ENCODE results near the gene C8A. TPM values are rescaled to one million over a fixed set of nuclear protein-coding genes. Genes with fewer than 3 reads are reported as not detected.

Gene C8A
- polyA plus RNA-seq, 1 donor (not counting 4 experiments of a cell fraction or from before 2014, with no cell fraction given) = not detected

GRCh38 chr1:56837244-56837939 lies 17.2 kb upstream of the C8A start:
- no peaks in the 10 kb centered on the region for H3K9me3 ChIP-seq (ENCODE audit: control insufficient read depth, low read depth, low read length)
- no peak for TF ChIP-seq EZH2 (IDR thresholded peaks at IDR 0.05; ENCODE audit: low read length)
- no peak for TF ChIP-seq CTCF (optimal IDR thresholded peaks at IDR 0.05 in 1 of 3, IDR thresholded peaks at IDR 0.05 in 1 of 3, conservative IDR thresholded peaks at IDR 0.05 in 1 of 3; ENCODE audit: extremely low read depth in 1 of 3, insufficient read depth in 2 of 3, low read length in 3 of 3)
- H3K4me2 ChIP-seq (ENCODE audit: control insufficient read depth, extremely low read depth, insufficient read depth, low read depth, low read length) = no peak overlapping the region
- FAIRE-seq (peak; percentile 74), DNase-seq (ENCODE audit: low read depth, low spot score) (peak; percentile 48)
- H3K9ac ChIP-seq (ENCODE audit: control insufficient read depth, extremely low read depth, insufficient read depth, low read length) = no peak overlapping the region
- dilution Hi-C loops (cut with MboI; ENCODE audit: extremely low pct_ligation_motif_present, low sequenced_read_pairs) = no loop called here
- no peak overlapping the region for H3K27ac ChIP-seq (ENCODE audit: control insufficient read depth, insufficient read depth, low read length)
- H2AFZ ChIP-seq (ENCODE audit: control insufficient read depth, low read length) = no peak overlapping the region
- H3K4me3 ChIP-seq (ENCODE audit: control insufficient read depth in 2 of 3, extremely low read depth in 1 of 3, insufficient read depth in 2 of 3, low read depth in 1 of 3, low read length in 3 of 3) = no peak overlapping the region
- no peaks in the 10 kb centered on the region for H4K20me1 ChIP-seq (ENCODE audit: control insufficient read depth, extremely low read depth, insufficient read depth, low read length)
- no peaks in the 10 kb centered on the region for H3K9me1 ChIP-seq (ENCODE audit: control insufficient read depth, extremely low read depth, insufficient read depth, low read length)
- H3K4me1 ChIP-seq (ENCODE audit: control insufficient read depth, extremely low read depth, insufficient read depth, low read length) = peaks cover 13% of the 10 kb centered on the region
- no peaks in the 10 kb centered on the region for H3K36me3 ChIP-seq (ENCODE audit: control insufficient read depth in 2 of 2, extremely low read depth in 1 of 2, insufficient read depth in 2 of 2, low read length in 2 of 2)
- H3K79me2 ChIP-seq (ENCODE audit: control insufficient read depth, insufficient read depth, low read length) = no peaks in the 10 kb centered on the region
- no peaks in the 10 kb centered on the region for H3K27me3 ChIP-seq (ENCODE audit: control insufficient read depth, extremely low read depth, insufficient read depth, low read length)

GRCh38 chr1:56838759-56839158 lies 15.8 kb upstream of the C8A start:
- H2AFZ ChIP-seq (ENCODE audit: control insufficient read depth, low read length) = no peak overlapping the region
- H3K27me3 ChIP-seq (ENCODE audit: control insufficient read depth, extremely low read depth, insufficient read depth, low read length) = no peaks in the 10 kb centered on the region
- DNase-seq (ENCODE audit: low read depth, low spot score) = no peak
- no peaks in the 10 kb centered on the region for H3K9me1 ChIP-seq (ENCODE audit: control insufficient read depth, extremely low read depth, insufficient read depth, low read length)
- H3K79me2 ChIP-seq (ENCODE audit: control insufficient read depth, insufficient read depth, low read length) = no peaks in the 10 kb centered on the region
- no peak overlapping the region for H3K27ac ChIP-seq (ENCODE audit: control insufficient read depth, insufficient read depth, low read length)
- no peaks in the 10 kb centered on the region for H3K9me3 ChIP-seq (ENCODE audit: control insufficient read depth, low read depth, low read length)
- TF ChIP-seq EZH2 (IDR thresholded peaks at IDR 0.05; ENCODE audit: low read length) (no peak), CTCF (optimal IDR thresholded peaks at IDR 0.05 in 1 of 3, IDR thresholded peaks at IDR 0.05 in 1 of 3, conservative IDR thresholded peaks at IDR 0.05 in 1 of 3; ENCODE audit: extremely low read depth in 1 of 3, insufficient read depth in 2 of 3, low read length in 3 of 3) (no peak)
- H3K4me1 ChIP-seq (ENCODE audit: control insufficient read depth, extremely low read depth, insufficient read depth, low read length) = peaks cover 7% of the 10 kb centered on the region
- no peak overlapping the region for H3K4me2 ChIP-seq (ENCODE audit: control insufficient read depth, extremely low read depth, insufficient read depth, low read depth, low read length)
- H3K9ac ChIP-seq (ENCODE audit: control insufficient read depth, extremely low read depth, insufficient read depth, low read length) = no peak overlapping the region
- H4K20me1 ChIP-seq (ENCODE audit: control insufficient read depth, extremely low read depth, insufficient read depth, low read length) = no peaks in the 10 kb centered on the region
- no peak for FAIRE-seq
- no peak overlapping the region for H3K4me3 ChIP-seq (ENCODE audit: control insufficient read depth in 2 of 3, extremely low read depth in 1 of 3, insufficient read depth in 2 of 3, low read depth in 1 of 3, low read length in 3 of 3)
- dilution Hi-C loops (cut with MboI; ENCODE audit: extremely low pct_ligation_motif_present, low sequenced_read_pairs) = no loop called here
- no peaks in the 10 kb centered on the region for H3K36me3 ChIP-seq (ENCODE audit: control insufficient read depth in 2 of 2, extremely low read depth in 1 of 2, insufficient read depth in 2 of 2, low read length in 2 of 2)

Measured in keratinocyte (primary cell).